ENCODE data around the gene TRIOBP. TPM values are rescaled to one million over a fixed set of nuclear protein-coding genes. Genes with fewer than 3 reads are reported as not detected.
"Not testable (repeated sequence)": the region's sequence is repeated elsewhere in the genome, so short reads cannot be mapped to it uniquely, and the experiment has no call there.

Gene TRIOBP
- total RNA-seq, 6 experiments from 2014 or later, result 74.3 to 92.5 (median 91.6) TPM

GRCh38 chr22:37690901-37691504 is 5.8 kb upstream of the TRIOBP start:
- Mint-ChIP-seq H3K4me3 (no peak overlapping the region), H3K9me3 (no peaks in the 10 kb centered on the region), H3K27me3 (ENCODE audit: insufficient read depth) (peaks cover 2% of the 10 kb centered on the region), H3K36me3 (ENCODE audit: low read depth) (peaks cover 25% of the 10 kb centered on the region), H3K4me1 (ENCODE audit: low read depth) (peaks cover 25% of the 10 kb centered on the region), H3K27ac (no peak overlapping the region)
- TF ChIP-seq CTCF (IDR thresholded peaks at IDR 0.05), result no peak
- no peak for DNase-seq

- no peak for DNase-seq
- Mint-ChIP-seq H3K4me3 (no peak overlapping the region), H3K27me3 (ENCODE audit: insufficient read depth) (peaks cover 3% of the 10 kb centered on the region), H3K36me3 (ENCODE audit: low read depth) (peaks cover 25% of the 10 kb centered on the region), H3K4me1 (ENCODE audit: low read depth) (peaks cover 25% of the 10 kb centered on the region), H3K9me3 (no peaks in the 10 kb centered on the region), H3K27ac (no peak overlapping the region)
- no peak for TF ChIP-seq CTCF (IDR thresholded peaks at IDR 0.05)
Measured at GRCh38 chr22:37692627-37693285, 4.1 kb upstream of the TRIOBP start.

GRCh38 chr22:37694131-37694530 is 2.7 kb upstream of the TRIOBP start:
- H3K27me3 Mint-ChIP-seq (ENCODE audit: insufficient read depth); H3K9me3 Mint-ChIP-seq; H3K4me3 Mint-ChIP-seq; DNase-seq; H3K27ac Mint-ChIP-seq: not testable (repeated sequence)
- Mint-ChIP-seq H3K36me3 (ENCODE audit: low read depth) (peaks cover 18% of the 10 kb centered on the region), H3K4me1 (ENCODE audit: low read depth) (peaks cover 16% of the 10 kb centered on the region)

GRCh38 chr22:37696260-37696656 is 590 bp upstream of the TRIOBP start:
- H3K4me3 Mint-ChIP-seq, result peak overlapping the region; percentile 75
- H3K9me3 Mint-ChIP-seq, result not testable (repeated sequence)
- peak overlapping the region; percentile 28 for H3K27ac Mint-ChIP-seq

GRCh38 chr22:37697538-37697835 is 639 bp downstream of the TRIOBP start:
- peaks cover 3% of the 10 kb centered on the region for H3K27me3 Mint-ChIP-seq (ENCODE audit: insufficient read depth)
- peak; percentile 16; the same call in 1 of the 2 replicates for TF ChIP-seq CTCF (IDR thresholded peaks at IDR 0.05)
- no peak for DNase-seq
- no peaks in the 10 kb centered on the region for H3K9me3 Mint-ChIP-seq
- no peak overlapping the region for H3K27ac Mint-ChIP-seq
- H3K36me3 Mint-ChIP-seq (ENCODE audit: low read depth), result peaks cover 9% of the 10 kb centered on the region
- H3K4me3 Mint-ChIP-seq, result no peak overlapping the region
- H3K4me1 Mint-ChIP-seq (ENCODE audit: low read depth), result peaks cover 16% of the 10 kb centered on the region

More at GRCh38 chr22:37696260-37696656, 590 bp upstream of the TRIOBP start:
- H3K36me3 Mint-ChIP-seq (ENCODE audit: low read depth); H3K27me3 Mint-ChIP-seq (ENCODE audit: insufficient read depth); DNase-seq: not testable (repeated sequence)
- peaks cover 16% of the 10 kb centered on the region for H3K4me1 Mint-ChIP-seq (ENCODE audit: low read depth)

GRCh38 chr22:37701141-37701786 is 4.4 kb downstream of the TRIOBP start:
- Mint-ChIP-seq H3K4me3 (no peak overlapping the region), H3K36me3 (ENCODE audit: low read depth) (no peaks in the 10 kb centered on the region), H3K27ac (no peak overlapping the region), H3K27me3 (ENCODE audit: insufficient read depth) (peaks cover 3% of the 10 kb centered on the region), H3K9me3 (no peaks in the 10 kb centered on the region), H3K4me1 (ENCODE audit: low read depth) (peaks cover 15% of the 10 kb centered on the region)
- TF ChIP-seq CTCF (IDR thresholded peaks at IDR 0.05), result no peak
- no peak for DNase-seq
